Measurements from ENCODE around the gene RRAGB.

The RRAGB gene

GRCh38 chrX:55777596-55777995 is 60.0 kb downstream of the RRAGB start:
- DNase-seq (ENCODE audit: low spot score) = no peak

GRCh38 chrX:55778322-55778721 is 60.8 kb downstream of the RRAGB start:
- no peak for TF ChIP-seq CTCF (IDR thresholded peaks at IDR 0.05)
- no peak for DNase-seq (ENCODE audit: low spot score)
- no peak overlapping the region for H3K27ac ChIP-seq

More at GRCh38 chrX:55777596-55777995, 60.0 kb downstream of the RRAGB start:
- no peak overlapping the region for H3K27ac ChIP-seq
- TF ChIP-seq CTCF (IDR thresholded peaks at IDR 0.05) = no peak
- H3K4me3 ChIP-seq = no peak overlapping the region

GRCh38 chrX:55783723-55784122 is 66.2 kb downstream of the RRAGB start:
- no peak for DNase-seq (ENCODE audit: low spot score)
- Histone ChIP-seq H3K4me3 (no peak overlapping the region), H3K27ac (no peak overlapping the region)
- TF ChIP-seq CTCF (IDR thresholded peaks at IDR 0.05) = no peak

More at GRCh38 chrX:55778322-55778721, 60.8 kb downstream of the RRAGB start:
- no peak overlapping the region for H3K4me3 ChIP-seq

- no peak for DNase-seq (ENCODE audit: low spot score)
- Histone ChIP-seq H3K27ac (no peak overlapping the region), H3K4me3 (no peak overlapping the region)
- no peak for TF ChIP-seq CTCF (IDR thresholded peaks at IDR 0.05)
Measured at GRCh38 chrX:55787063-55787462, 69.5 kb downstream of the RRAGB start.

GRCh38 chrX:55787727-55788126 is 70.2 kb downstream of the RRAGB start:
- no peak for DNase-seq (ENCODE audit: low spot score)
- Histone ChIP-seq H3K4me3 (no peak overlapping the region), H3K27ac (no peak overlapping the region)
- no peak for TF ChIP-seq CTCF (IDR thresholded peaks at IDR 0.05)

GRCh38 chrX:55794405-55794804 is 76.9 kb downstream of the RRAGB start:
- no peak for TF ChIP-seq CTCF (IDR thresholded peaks at IDR 0.05)
- Histone ChIP-seq H3K27ac (no peak overlapping the region), H3K4me3 (no peak overlapping the region)
- DNase-seq (ENCODE audit: low spot score) = no peak

- no peak for TF ChIP-seq CTCF (IDR thresholded peaks at IDR 0.05)
- no peak for DNase-seq (ENCODE audit: low spot score)
- Histone ChIP-seq H3K27ac (no peak overlapping the region), H3K4me3 (no peak overlapping the region)
Measured at GRCh38 chrX:55796496-55796895, 78.9 kb downstream of the RRAGB start.
